ENCODE results near the gene LARGE1.

The LARGE1 gene

DNA sequence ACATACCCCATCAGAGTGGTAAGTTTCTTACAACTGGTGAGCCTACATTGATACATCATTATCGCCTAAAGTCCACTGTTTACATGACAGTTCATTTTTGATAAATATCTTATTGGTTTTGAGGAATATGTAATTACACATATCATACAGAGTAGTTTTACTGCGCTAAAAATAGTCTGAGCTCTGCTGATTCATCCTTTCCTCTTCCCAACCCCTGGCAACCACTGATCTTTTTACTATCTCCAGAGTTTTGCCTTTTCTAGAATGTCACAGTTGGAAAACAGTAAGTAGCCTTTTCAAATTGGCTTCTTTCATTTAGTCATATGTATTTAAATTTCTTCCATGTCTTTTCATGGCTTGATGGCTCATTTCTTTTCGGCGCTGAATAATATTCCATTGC lies 112.8 kb downstream of the LARGE1 start:
- Histone ChIP-seq H3K9me3 (ENCODE audit: insufficient read depth, low read depth, low read length) (no peaks in the 10 kb centered on the region; the same call in 1 of the 2 replicates), H3K27me3 (ENCODE audit: insufficient read depth, low read length, poor library complexity, severe bottlenecking) (no peaks in the 10 kb centered on the region), H3F3A (ENCODE audit: low read depth) (no peaks in the 10 kb centered on the region), H3K4me1 (ENCODE audit: insufficient read depth, low read length, poor library complexity, severe bottlenecking) (no peaks in the 10 kb centered on the region), H3K9me2 (replicated peaks; ENCODE audit: low read depth, low read length) (no peaks in the 10 kb centered on the region), H3K4me3 (ENCODE audit: low read length, poor library complexity, severe bottlenecking) (no peak overlapping the region), H3K79me2 (ENCODE audit: insufficient read depth, low read length) (no peaks in the 10 kb centered on the region), H2AFZ (ENCODE audit: low read length) (no peak overlapping the region), H3K4me2 (ENCODE audit: low read depth, low read length, poor library complexity, severe bottlenecking) (no peak overlapping the region), H3K36me3 (ENCODE audit: insufficient read depth, low read length) (no peaks in the 10 kb centered on the region), H4K20me1 (ENCODE audit: insufficient read depth, low read length, poor library complexity, severe bottlenecking) (no peaks in the 10 kb centered on the region), H3K9ac (ENCODE audit: low read depth, low read length, poor library complexity, severe bottlenecking) (no peak overlapping the region)
- TF ChIP-seq EZH2phosphoT487 (IDR thresholded peaks at IDR 0.05; ENCODE audit: borderline replicate concordance) = no peak
- TF ChIP-seq, protein P1, sequence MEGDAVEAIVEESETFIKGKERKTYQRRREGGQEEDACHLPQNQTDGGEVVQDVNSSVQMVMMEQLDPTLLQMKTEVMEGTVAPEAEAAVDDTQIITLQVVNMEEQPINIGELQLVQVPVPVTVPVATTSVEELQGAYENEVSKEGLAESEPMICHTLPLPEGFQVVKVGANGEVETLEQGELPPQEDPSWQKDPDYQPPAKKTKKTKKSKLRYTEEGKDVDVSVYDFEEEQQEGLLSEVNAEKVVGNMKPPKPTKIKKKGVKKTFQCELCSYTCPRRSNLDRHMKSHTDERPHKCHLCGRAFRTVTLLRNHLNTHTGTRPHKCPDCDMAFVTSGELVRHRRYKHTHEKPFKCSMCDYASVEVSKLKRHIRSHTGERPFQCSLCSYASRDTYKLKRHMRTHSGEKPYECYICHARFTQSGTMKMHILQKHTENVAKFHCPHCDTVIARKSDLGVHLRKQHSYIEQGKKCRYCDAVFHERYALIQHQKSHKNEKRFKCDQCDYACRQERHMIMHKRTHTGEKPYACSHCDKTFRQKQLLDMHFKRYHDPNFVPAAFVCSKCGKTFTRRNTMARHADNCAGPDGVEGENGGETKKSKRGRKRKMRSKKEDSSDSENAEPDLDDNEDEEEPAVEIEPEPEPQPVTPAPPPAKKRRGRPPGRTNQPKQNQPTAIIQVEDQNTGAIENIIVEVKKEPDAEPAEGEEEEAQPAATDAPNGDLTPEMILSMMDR (conservative IDR thresholded peaks at IDR 0.05; ENCODE audit: low read length) = no peak

DNA sequence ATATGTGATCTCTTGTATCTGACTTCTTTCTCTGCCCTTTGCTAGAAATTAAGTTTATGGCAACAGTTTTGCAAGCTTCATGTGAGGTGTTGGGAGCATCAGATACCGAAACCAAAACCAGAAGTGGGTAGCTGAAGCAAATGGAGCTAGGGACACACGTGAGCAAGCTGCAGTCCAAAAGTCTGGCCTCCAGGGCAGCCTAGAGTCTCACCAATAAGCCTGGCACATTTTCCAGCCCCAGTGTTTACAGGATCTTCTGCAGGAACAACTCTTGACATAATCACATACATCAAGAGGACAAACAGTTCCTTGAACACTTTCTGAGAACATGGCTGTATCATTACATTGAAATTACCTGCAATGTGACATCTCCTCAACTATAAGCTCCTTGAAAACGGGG lies 114.1 kb downstream of the LARGE1 start:
- H3K9ac ChIP-seq (ENCODE audit: low read depth, low read length, poor library complexity, severe bottlenecking) = no peak overlapping the region
- no peak overlapping the region for H3K4me3 ChIP-seq (ENCODE audit: low read length, poor library complexity, severe bottlenecking)
- no peaks in the 10 kb centered on the region for H3K27me3 ChIP-seq (ENCODE audit: insufficient read depth, low read length, poor library complexity, severe bottlenecking)
- H3F3A ChIP-seq (ENCODE audit: low read depth) = no peaks in the 10 kb centered on the region
- H3K9me2 ChIP-seq (replicated peaks; ENCODE audit: low read depth, low read length) = no peaks in the 10 kb centered on the region
- H3K36me3 ChIP-seq (ENCODE audit: insufficient read depth, low read length) = no peaks in the 10 kb centered on the region
- H3K4me1 ChIP-seq (ENCODE audit: insufficient read depth, low read length, poor library complexity, severe bottlenecking) = no peaks in the 10 kb centered on the region
- TF ChIP-seq, protein P1 (conservative IDR thresholded peaks at IDR 0.05; ENCODE audit: low read length) = no peak
- H2AFZ ChIP-seq (ENCODE audit: low read length) = no peak overlapping the region
- H3K9me3 ChIP-seq (ENCODE audit: insufficient read depth, low read depth, low read length) = no peaks in the 10 kb centered on the region; the same call in 1 of the 2 replicates
- H3K79me2 ChIP-seq (ENCODE audit: insufficient read depth, low read length) = no peaks in the 10 kb centered on the region
- no peaks in the 10 kb centered on the region for H4K20me1 ChIP-seq (ENCODE audit: insufficient read depth, low read length, poor library complexity, severe bottlenecking)
- no peak overlapping the region for H3K4me2 ChIP-seq (ENCODE audit: low read depth, low read length, poor library complexity, severe bottlenecking)

DNA sequence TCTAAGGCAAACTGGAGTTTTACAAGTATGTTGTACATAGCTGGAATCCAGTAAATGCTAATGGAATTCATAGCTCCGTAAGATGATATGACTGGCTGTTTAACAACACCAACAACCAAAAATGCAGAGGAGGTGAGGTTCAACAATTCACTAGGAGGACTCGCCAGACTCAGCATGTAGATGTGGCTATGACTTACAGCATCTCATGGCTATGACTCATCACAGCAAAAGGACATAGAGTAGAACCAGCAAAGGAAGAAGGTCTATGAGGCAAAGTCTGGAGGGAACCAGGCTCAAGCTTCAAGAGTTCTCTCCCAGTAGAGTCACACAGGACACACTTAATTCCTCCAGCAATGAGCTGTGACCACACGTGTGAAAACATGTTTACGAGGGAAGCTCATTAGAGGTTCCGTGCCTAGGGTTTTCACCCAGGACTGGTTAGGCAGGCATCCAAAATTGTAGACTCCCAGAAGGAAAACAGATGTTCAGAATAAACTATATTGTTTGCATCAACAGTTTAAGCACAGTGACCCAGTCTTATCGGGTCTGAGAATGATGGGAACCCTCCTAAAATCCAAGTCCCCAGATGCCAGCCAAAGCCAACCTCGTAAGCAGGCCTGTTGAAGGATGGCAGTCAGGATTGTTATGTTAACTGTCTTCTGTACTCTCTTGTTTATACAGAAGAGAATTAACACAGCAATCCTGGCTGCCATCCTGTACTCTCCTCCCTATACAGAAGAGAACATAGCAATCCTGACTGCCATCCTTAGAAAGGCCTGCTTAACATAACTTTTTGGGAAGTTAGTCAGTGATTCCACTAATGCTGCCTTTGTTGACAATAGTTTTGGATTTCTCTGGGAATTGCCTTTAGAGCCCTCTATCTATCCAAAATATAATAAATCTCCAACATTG lies 116.6 kb downstream of the LARGE1 start:
- no peak overlapping the region for H3K9ac ChIP-seq (ENCODE audit: low read depth, low read length, poor library complexity, severe bottlenecking)
- H4K20me1 ChIP-seq (ENCODE audit: insufficient read depth, low read length, poor library complexity, severe bottlenecking) = no peaks in the 10 kb centered on the region
- TF ChIP-seq EZH2phosphoT487 (IDR thresholded peaks at IDR 0.05; ENCODE audit: borderline replicate concordance) = no peak
- TF ChIP-seq, protein P1 (conservative IDR thresholded peaks at IDR 0.05; ENCODE audit: low read length) = no peak
- H3K79me2 ChIP-seq (ENCODE audit: insufficient read depth, low read length) = no peaks in the 10 kb centered on the region
- H3F3A ChIP-seq (ENCODE audit: low read depth) = no peaks in the 10 kb centered on the region
- H3K4me1 ChIP-seq (ENCODE audit: insufficient read depth, low read length, poor library complexity, severe bottlenecking) = no peaks in the 10 kb centered on the region
- H2AFZ ChIP-seq (ENCODE audit: low read length) = no peak overlapping the region
- H3K36me3 ChIP-seq (ENCODE audit: insufficient read depth, low read length) = no peaks in the 10 kb centered on the region
- H3K9me2 ChIP-seq (replicated peaks; ENCODE audit: low read depth, low read length) = no peaks in the 10 kb centered on the region
- no peaks in the 10 kb centered on the region for H3K27me3 ChIP-seq (ENCODE audit: insufficient read depth, low read length, poor library complexity, severe bottlenecking)
- H3K4me3 ChIP-seq (ENCODE audit: low read length, poor library complexity, severe bottlenecking) = no peak overlapping the region
- no peaks in the 10 kb centered on the region; the same call in 1 of the 2 replicates for H3K9me3 ChIP-seq (ENCODE audit: insufficient read depth, low read depth, low read length)
- no peak overlapping the region for H3K4me2 ChIP-seq (ENCODE audit: low read depth, low read length, poor library complexity, severe bottlenecking)
